Mesodermal cell (in vitro differentiated cells): ENCODE results near the gene C10orf105.

Experiments used
- H3K27ac ChIP-seq: 2 replicates; pipeline ENCODE4 v1.7.0; 2013; ENCODE audit warnings: mild to moderate bottlenecking, low read depth, low read length, moderate library complexity; ENCODE audit not compliant: severe bottlenecking
- H3K36me3 ChIP-seq: 2 replicates; pipeline ENCODE4 v1.7.1; 2013; ENCODE audit warnings: mild to moderate bottlenecking, low read length, moderate library complexity; ENCODE audit not compliant: control insufficient read depth, insufficient read depth
- H3K4me1 ChIP-seq: one replicate; pipeline ENCODE4 v1.7.1; 2013; ENCODE audit warnings: mild to moderate bottlenecking, low read length; ENCODE audit not compliant: insufficient read depth, control insufficient read depth, poor library complexity, severe bottlenecking
- H3K4me3 ChIP-seq: 2 replicates; pipeline ENCODE4 v1.7.0; 2013; ENCODE audit warnings: low read length, control low read depth, mild to moderate bottlenecking; ENCODE audit not compliant: insufficient read depth, poor library complexity, severe bottlenecking; ENCODE audit errors: extremely low read depth
- H3K9me3 ChIP-seq: 2 replicates; pipeline ENCODE4 v1.7.1; 2013; ENCODE audit warnings: mild to moderate bottlenecking, low read length, moderate library complexity; ENCODE audit not compliant: control insufficient read depth
- WGBS, 2 experiments: methylation state at CpG; one replicate each; pipeline ENCODE4 v1.1.5; 2013; ENCODE audit warnings: missing lambda C conversion rate in 2 of 2; ENCODE audit not compliant: insufficient coverage in 2 of 2; 5-methylcytosine and 5-hydroxymethylcytosine counted together

C10orf105 gene

DNA sequence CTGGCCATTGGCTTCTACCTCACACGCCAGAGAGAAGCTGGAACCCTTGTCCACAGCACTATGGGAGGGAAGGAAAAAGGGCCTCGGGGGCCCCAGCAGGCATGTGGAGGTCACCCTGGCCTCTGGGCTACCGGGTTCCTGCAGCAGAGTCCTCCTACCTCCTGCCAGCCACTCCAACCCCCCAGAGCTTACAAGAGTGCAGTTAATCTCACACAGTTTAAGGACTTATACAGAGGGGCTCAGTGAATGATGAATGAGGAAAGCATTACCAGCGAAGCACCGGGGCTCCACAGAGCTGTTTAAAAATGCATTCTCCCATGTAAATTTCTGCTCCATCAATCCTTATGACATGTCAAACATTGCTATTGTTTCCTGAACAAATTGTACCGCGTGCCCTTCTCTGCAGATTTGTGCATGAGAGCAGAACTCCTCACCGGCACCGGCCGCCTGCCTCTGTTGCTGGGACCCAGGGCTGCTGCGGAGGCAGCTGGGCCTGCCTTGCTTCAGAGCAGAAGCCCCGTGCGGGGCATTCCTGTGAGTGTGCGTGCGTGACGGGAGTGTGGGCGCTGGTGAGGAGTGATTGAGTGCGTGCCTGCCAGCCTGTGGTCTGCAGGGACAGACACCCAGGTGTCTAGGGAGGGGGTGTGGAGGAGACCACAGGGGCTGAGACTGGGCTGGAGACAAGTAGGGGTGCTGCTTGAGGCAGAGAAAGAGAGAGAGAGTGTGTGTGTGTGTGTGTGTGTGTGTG, 52.8 kb downstream of the C10orf105 start:
- Histone ChIP-seq H3K4me3 (no peak overlapping the region), H3K4me1 (no peaks in the 10 kb centered on the region), H3K36me3 (no peaks in the 10 kb centered on the region), H3K9me3 (no peaks in the 10 kb centered on the region), H3K27ac (no peak overlapping the region)
- WGBS, 2 experiments = 87 to 88% methylated on average over 15 of the region's 18 CpGs

DNA sequence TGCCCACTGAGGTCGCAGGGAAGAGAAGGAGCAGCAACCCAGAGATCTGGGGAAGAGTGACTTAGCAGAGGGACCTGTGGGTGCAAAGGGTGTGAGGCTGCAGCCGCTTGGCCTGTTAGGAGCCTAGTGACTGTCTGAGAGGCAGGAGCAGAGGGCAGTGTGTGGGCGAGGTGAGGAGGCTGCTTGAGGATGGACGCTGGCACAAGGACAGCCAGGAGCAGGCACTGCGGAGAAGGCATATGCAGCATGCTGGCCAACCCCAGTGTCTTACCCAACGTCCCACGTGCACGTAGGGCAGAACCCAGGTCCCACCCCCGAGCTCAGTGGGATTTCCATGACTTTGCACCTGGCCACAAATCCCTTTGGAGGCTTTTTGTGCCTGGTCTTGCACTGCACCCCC, 54.1 kb downstream of the C10orf105 start:
- Histone ChIP-seq H3K27ac (no peak overlapping the region), H3K9me3 (no peaks in the 10 kb centered on the region), H3K36me3 (no peaks in the 10 kb centered on the region), H3K4me1 (no peaks in the 10 kb centered on the region), H3K4me3 (no peak overlapping the region)
- 72 to 76% methylated on average over 9 of the region's 9 CpGs for WGBS, 2 experiments

DNA sequence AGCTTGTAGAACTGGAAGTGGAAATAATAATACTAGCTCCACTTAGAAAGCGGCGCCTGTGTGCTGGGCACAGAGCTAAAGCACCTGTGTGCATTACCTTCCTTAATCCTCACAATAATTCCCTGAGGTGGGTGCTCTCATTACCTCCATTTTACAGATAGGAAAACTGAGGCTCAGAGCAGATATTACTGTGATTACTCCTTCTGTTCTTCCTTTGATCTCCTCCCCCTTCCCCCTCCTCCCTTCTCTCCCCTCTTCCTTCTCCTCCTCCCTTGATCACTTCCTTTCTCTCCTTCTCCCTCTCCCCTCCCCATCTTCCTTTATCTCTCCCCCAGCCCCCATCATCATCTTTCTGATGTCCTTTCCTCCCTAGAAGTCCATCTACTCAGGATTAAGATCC, 55.0 kb downstream of the C10orf105 start:
- Histone ChIP-seq H3K4me1 (no peaks in the 10 kb centered on the region), H3K27ac (no peak overlapping the region), H3K4me3 (no peak overlapping the region), H3K36me3 (no peaks in the 10 kb centered on the region), H3K9me3 (no peaks in the 10 kb centered on the region)
- 100% methylated on average over 2 of the region's 2 CpGs; no CpG with 5 or more reads in 1 of the 2 experiments for WGBS, 2 experiments

DNA sequence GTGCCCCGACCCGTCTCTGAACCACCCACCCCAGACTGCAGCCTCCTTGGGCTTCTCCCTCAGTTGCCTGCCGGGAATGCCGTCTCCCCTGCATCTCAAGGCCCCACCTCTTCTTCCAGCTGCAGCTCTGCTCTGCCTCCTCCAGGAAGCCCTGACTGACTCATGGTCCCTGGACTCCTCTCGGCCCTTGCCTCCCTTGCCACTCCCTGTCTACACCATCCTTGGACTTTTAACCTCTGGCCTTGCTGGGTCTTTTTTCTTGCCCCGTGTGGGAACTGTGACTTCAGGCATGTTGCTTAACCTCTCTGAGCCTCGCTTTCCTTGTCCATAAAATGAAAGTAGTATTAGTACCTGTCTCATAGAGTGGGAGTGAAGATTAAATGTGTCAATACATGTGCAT, 56.3 kb downstream of the C10orf105 start:
- Histone ChIP-seq H3K4me1 (no peaks in the 10 kb centered on the region), H3K9me3 (no peaks in the 10 kb centered on the region), H3K4me3 (no peak overlapping the region), H3K27ac (no peak overlapping the region), H3K36me3 (no peaks in the 10 kb centered on the region)
- 69 to 76% methylated on average over 2 to 7 of the region's 7 CpGs for WGBS, 2 experiments

DNA sequence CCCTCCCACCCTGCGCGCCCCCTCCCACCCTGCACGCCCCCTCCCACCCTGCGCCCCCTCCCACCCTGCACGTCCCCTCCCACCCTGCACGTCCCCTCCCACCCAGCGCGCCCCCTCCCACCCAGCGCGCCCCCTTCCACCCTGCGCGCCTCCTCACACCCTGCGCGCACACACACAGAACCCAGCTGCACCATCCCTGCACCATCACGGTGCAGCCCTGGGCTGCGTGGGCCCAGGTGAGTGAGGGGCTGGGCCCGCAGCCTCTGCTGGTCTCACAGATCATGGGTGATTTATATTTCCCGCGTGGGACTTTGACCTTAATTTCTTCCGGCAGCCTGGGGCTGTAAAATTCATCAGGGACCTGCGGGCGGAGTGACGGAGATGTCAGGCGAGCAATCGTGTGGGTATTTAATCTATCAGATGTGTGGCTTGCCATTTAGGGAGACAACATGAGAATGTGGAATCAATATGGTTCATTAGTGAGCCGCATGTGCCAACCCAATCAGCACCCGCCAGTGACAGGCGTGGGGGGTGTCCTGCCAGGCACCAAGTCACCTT, 57.7 kb downstream of the C10orf105 start:
- no peak overlapping the region for H3K27ac ChIP-seq
- H3K9me3 ChIP-seq = no peaks in the 10 kb centered on the region
- WGBS, 2 experiments = 93 to 94% methylated on average over 15 to 18 of the region's 28 CpGs
- H3K4me1 ChIP-seq = peaks cover 9% of the 10 kb centered on the region
- no peak overlapping the region for H3K4me3 ChIP-seq
- H3K36me3 ChIP-seq = no peaks in the 10 kb centered on the region
